GM12878 (cell line): ENCODE results near the gene BIRC7. TPM values are rescaled to one million over a fixed set of nuclear protein-coding genes. Genes with fewer than 3 reads are reported as not detected.

Experiments used
- ATAC-seq: fragments of 200-7000 bp; cut with Tn5 transposase; 3 replicates; pipeline ENCODE4 v1.9.1; 2020; ENCODE audit warnings: mild to moderate bottlenecking, moderate library complexity
- BruUV-seq: library from RNA; stranded (reverse); fragments of 400-500 nt; replicated peaks from 2 replicates; lab custom pipeline; 2021; lab: Mats Ljungman, UMichigan
- CTCF ChIA-PET: fragments of 300-600 bp; sonication (Branson Sonifier 250); formaldehyde crosslinking; extraction: SDS; loops from one replicate; lab custom pipeline; 2021; ENCODE audit warnings: inconsistent platforms; lab: Yijun Ruan, JAX
- POLR2A ChIA-PET: fragments of 350-600 bp; formaldehyde crosslinking; extraction: SDS; loops from one replicate; lab custom pipeline; 2021; ENCODE audit warnings: inconsistent platforms; lab: Charles Lee
- RAD21 ChIA-PET: fragments of 300-600 bp; sonication (Branson Sonifier 250); formaldehyde crosslinking; loops from one replicate; lab custom pipeline; 2023; ENCODE audit warnings: antibody characterized with exemption; ENCODE audit not compliant: unreplicated experiment; lab: Charles Lee
- SMC1A ChIA-PET: fragments of 300-600 bp; sonication (Branson Sonifier 250); formaldehyde crosslinking; loops from one replicate; lab custom pipeline; 2023; ENCODE audit not compliant: unreplicated experiment, uncharacterized antibody; lab: Charles Lee
- DNase-seq: peaks from one replicate; pipeline ENCODE4 v3.0.0-alpha.2; 2011; ENCODE audit warnings: low read depth, low spot score
- FAIRE-seq: peaks from 3 replicates; lab custom pipeline; 2011; peaks lifted over from hg19 to GRCh38; lab: Jason Lieb, UNC
- H2AFZ ChIP-seq: 2 replicates; pipeline ENCODE4 v1.6.0; 2011; ENCODE audit warnings: low read depth, low read length, control low read depth; ENCODE audit not compliant: control insufficient read depth
- H3K27ac ChIP-seq: 2 replicates; pipeline ENCODE4 v1.5.1; 2011; ENCODE audit warnings: control low read depth; ENCODE audit not compliant: control insufficient read depth, insufficient read depth
- H3K27me3 ChIP-seq, 2 experiments: replicated peaks in 1 of 2; 2 replicates each; pipeline versions ENCODE4 v1.6.0 to v1.6.1; 2011; ENCODE audit warnings: low read length in 1 of 2; ENCODE audit not compliant: control insufficient read depth in 2 of 2, insufficient read depth in 2 of 2
- H3K36me3 ChIP-seq, 2 experiments: 2 replicates each; pipeline ENCODE4 v1.5.1; 2011; ENCODE audit warnings: low read length in 1 of 2; ENCODE audit not compliant: control insufficient read depth in 2 of 2, insufficient read depth in 2 of 2
- H3K4me1 ChIP-seq: 2 replicates; pipeline ENCODE4 v1.6.1; 2011; ENCODE audit warnings: mild to moderate bottlenecking, low read length, moderate library complexity, mixed read lengths; ENCODE audit not compliant: control insufficient read depth, insufficient read depth
- H3K4me2 ChIP-seq: 2 replicates; pipeline ENCODE4 v1.6.0; 2011; ENCODE audit warnings: control low read depth; ENCODE audit not compliant: control insufficient read depth, insufficient read depth
- H3K4me3 ChIP-seq: fragments of 200-600 bp; sonication (generic); 2 replicates; pipeline ENCODE4 v1.5.1; 2016
- H3K79me2 ChIP-seq: 2 replicates; pipeline ENCODE4 v1.6.0; 2011; ENCODE audit warnings: low read length; ENCODE audit not compliant: control insufficient read depth, insufficient read depth
- H3K9ac ChIP-seq: 2 replicates; pipeline ENCODE4 v1.8.0; 2011; ENCODE audit warnings: low read length, control low read depth, mixed read lengths; ENCODE audit not compliant: control insufficient read depth, insufficient read depth
- H3K9me3 ChIP-seq: replicated peaks from 3 replicates; pipeline ENCODE4 v1.5.1; 2011; ENCODE audit warnings: mild to moderate bottlenecking, low read length; ENCODE audit not compliant: control insufficient read depth, insufficient read depth
- H4K20me1 ChIP-seq: 2 replicates; pipeline ENCODE4 v1.6.0; 2011; ENCODE audit not compliant: control insufficient read depth, insufficient read depth
- BHLHE40 ChIP-seq, 2 experiments: fragments of 450-650 bp in 1 of 2; IDR thresholded peaks; 2 replicates each; pipeline ENCODE4 v1.6.1; 2011 to 2017; ENCODE audit warnings: low read depth in 2 of 2, borderline replicate concordance in 1 of 2, improper control_type of control experiment in 1 of 2, low read length in 1 of 2, mild to moderate bottlenecking in 1 of 2
- CREB1 ChIP-seq: IDR thresholded peaks from 2 replicates; pipeline ENCODE4 v1.6.1; 2012; ENCODE audit warnings: low read depth, mild to moderate bottlenecking, inconsistent platforms
- CTCF ChIP-seq, 3 experiments: IDR thresholded peaks in 2 of 3; conservative IDR thresholded peaks in 1 of 3; 2 replicates each; pipeline ENCODE4 v1.5.1; 2011; ENCODE audit warnings: low read depth in 3 of 3, low read length in 3 of 3, mild to moderate bottlenecking in 3 of 3, control low read depth in 2 of 3, moderate library complexity in 2 of 3, inconsistent platforms in 1 of 3, mixed read lengths in 1 of 3; ENCODE audit not compliant: control insufficient read depth in 2 of 3, insufficient read depth in 1 of 3; ENCODE audit errors: extremely low read depth in 1 of 3
- GATAD2B ChIP-seq: fragments of 450-650 bp; conservative IDR thresholded peaks from 2 replicates; pipeline ENCODE4 v1.6.1; 2017; ENCODE audit warnings: low read depth, mild to moderate bottlenecking, moderate library complexity
- HCFC1 ChIP-seq: fragments of 150-350 bp; IDR thresholded peaks from 2 replicates; pipeline ENCODE4 v1.6.1; 2014; ENCODE audit warnings: low read length
- KDM1A ChIP-seq: fragments of 200-600 bp; sonication (generic); IDR thresholded peaks from 2 replicates; pipeline ENCODE4 v1.6.1; 2016; ENCODE audit warnings: borderline replicate concordance
- MXI1 ChIP-seq: fragments of 150-350 bp; IDR thresholded peaks from 2 replicates; pipeline ENCODE4 v1.6.1; 2011; ENCODE audit warnings: low read depth, mild to moderate bottlenecking, inconsistent platforms, low read length, improper control_type of control experiment
- NR2F1 ChIP-seq: fragments of 450-650 bp; conservative IDR thresholded peaks from 2 replicates; pipeline ENCODE4 v1.6.1; 2017; ENCODE audit warnings: mild to moderate bottlenecking
- POLR2AphosphoS5 ChIP-seq: IDR thresholded peaks from 2 replicates; pipeline ENCODE4 v1.6.1; 2011; ENCODE audit warnings: mild to moderate bottlenecking, low read length, inconsistent platforms
- POU2F2 ChIP-seq: IDR thresholded peaks from 3 replicates; pipeline ENCODE4 v1.6.1; 2011; ENCODE audit warnings: low read depth, mild to moderate bottlenecking, low read length, borderline replicate concordance
- STAT3 ChIP-seq: IDR thresholded peaks from 2 replicates; pipeline ENCODE4 v1.6.1; 2011; ENCODE audit warnings: low read depth, low read length, improper control_type of control experiment
- TAF1 ChIP-seq: IDR thresholded peaks from 2 replicates; pipeline ENCODE4 v1.6.1; 2011; ENCODE audit warnings: mild to moderate bottlenecking, low read depth, low read length, borderline replicate concordance
- TARDBP ChIP-seq: IDR thresholded peaks from 2 replicates; pipeline ENCODE4 v1.6.1; 2016; ENCODE audit warnings: borderline replicate concordance
- WRNIP1 ChIP-seq: IDR thresholded peaks from 2 replicates; pipeline ENCODE4 v1.6.1; 2011; ENCODE audit warnings: low read depth, low read length, improper control_type of control experiment, borderline replicate concordance
- YY1 ChIP-seq: IDR thresholded peaks from 2 replicates; pipeline ENCODE4 v1.6.1; 2011; ENCODE audit warnings: low read depth, mild to moderate bottlenecking, low read length
- ZBTB11 ChIP-seq: fragments of 450-650 bp; formaldehyde crosslinking; IDR thresholded peaks from 2 replicates; pipeline ENCODE4 v1.5.0; 2022; ENCODE audit warnings: mild to moderate bottlenecking, missing genetic modification characterization
- WGBS: methylation state at CpG from one replicate; pipeline ENCODE4 v1.1.6; 2016; ENCODE audit warnings: low lambda C conversion rate; ENCODE audit not compliant: insufficient replicate concordance, insufficient coverage; ENCODE audit errors: missing lambda C conversion rate; 5-methylcytosine and 5-hydroxymethylcytosine counted together
- in situ Hi-C: fragments of 300-500 bp; cut with MboI; formaldehyde crosslinking; loops from 9 replicates; pipeline ENCODE4 v1.14.3; 2018; ENCODE audit warnings: mixed read lengths
- intact Hi-C: fragments of 100-400 bp; cut with micrococcal nuclease; formaldehyde crosslinking; loops from one replicate; pipeline ENCODE4 v1.14.2; 2022; ENCODE audit not compliant: unreplicated experiment
- polyA plus RNA-seq, 11 experiments: library from polyadenylated mRNA; depleted of rRNA in 4 of 11; unstranded in 6 of 11; stranded (reverse) in 5 of 11; fragments of >200 nt; fragmentation: Nextera tagmentation in 4 of 11; fragmentation: Illumina TruSeq in 1 of 11; extraction: Ambion mirVana in 4 of 11; extraction: Trizol in 1 of 11; gene quantifications; 1 replicate in 1 of 11; 2 replicates in 10 of 11; pipeline versions ENCODE4 v1.2.1 to v1.2.3, GENCODE V29; 2011 to 2016; ENCODE audit warnings: inconsistent platforms in 2 of 11, missing spikeins in 2 of 11, low read depth in 1 of 11
- total RNA-seq, 4 experiments: library from RNA; depleted of rRNA in 3 of 4; stranded (reverse); fragments of >200 nt in 3 of 4; fragmentation: Illumina TruSeq in 1 of 4; extraction: Trizol in 1 of 4; gene quantifications; 2 replicates each; pipeline versions ENCODE4 v1.2.1 to v1.2.3, GENCODE V29; 2013 to 2021

BIRC7 gene
- total and polyA plus RNA-seq, 10 of the 15 experiments (the other 5 are each of a cell fraction or from before 2014, with no cell fraction given): 0.31 TPM; not detected in 9

- DNase-seq (no peak), ATAC-seq (peak; percentile 41), FAIRE-seq (no peak)
- BruUV-seq: TSS peak; percentile 64
- ChIA-PET POLR2A (interaction anchor here (0.6 to 1.2 kb wide), 3 partner anchors 15 to 802 kb away, joined by 3 to 4 read pairs (median 3); no protein-coding TSS in a partner anchor), RAD21 (interaction anchor here (1.1 to 1.8 kb wide), 4 partner anchors 15 to 243 kb away, joined by 3 to 6 read pairs (median 5); no protein-coding TSS in a partner anchor), CTCF (interaction anchor here (0.9 to 2.2 kb wide), 12 partner anchors 8 to 243 kb away, joined by 3 to 12 read pairs (median 5); no protein-coding TSS in a partner anchor), SMC1A (interaction anchor here (1.2 kb wide), 1 partner anchor 8 kb away, joined by 3 read pairs; no protein-coding TSS in a partner anchor)
- in situ Hi-C loops: no loop called here
- H3K36me3 ChIP-seq: peaks cover 6 to 9% of the 10 kb centered on the region in 2 experiments; a peak in 3 of 4 replicates
- peak overlapping the region; percentile 96 for H3K9ac ChIP-seq
- no peaks in the 10 kb centered on the region for H3K27me3 ChIP-seq
- H4K20me1 ChIP-seq: peaks cover 3% of the 10 kb centered on the region; the same call in 1 of the 2 replicates
- peaks cover 15% of the 10 kb centered on the region for H3K4me1 ChIP-seq
- peak overlapping the region; percentile 97 for H3K4me2 ChIP-seq
- intact Hi-C loops: no loop called here
- peaks cover 43% of the 10 kb centered on the region for H3K79me2 ChIP-seq
- WGBS: 2% methylated on average over 48 of the region's 81 CpGs
- peak overlapping the region; percentile 83 for H3K27ac ChIP-seq
- H3K4me3 ChIP-seq: peak overlapping the region; percentile 96
- H2AFZ ChIP-seq: peak overlapping the region; percentile 66
- H3K9me3 ChIP-seq: no peaks in the 10 kb centered on the region
- TF ChIP-seq BHLHE40 (IDR thresholded peaks at IDR 0.05; ENCODE audit: borderline replicate concordance in 1 of 2, low read depth in 2 of 2, low read length in 1 of 2): peak; percentile 51 to 79; a peak in 2 of 4 replicates
- 0 out of 2 replicates have a peak, but pooled peaks have one; percentile 18 for TF ChIP-seq GATAD2B
- 0 out of 2 replicates have a peak, but pooled peaks have one; percentile 26 for TF ChIP-seq NR2F1
- peak; percentile 86 for TF ChIP-seq YY1
- TF ChIP-seq ZBTB11 (CRISPR knock-in tag): no peak
- TF ChIP-seq TARDBP: no peak
- peak; percentile 18; the same call in 1 of the 2 replicates for TF ChIP-seq MXI1
- TF ChIP-seq KDM1A: no peak
- TF ChIP-seq TAF1: no peak
- no peak for TF ChIP-seq POU2F2
- TF ChIP-seq STAT3: no peak
- no peak for TF ChIP-seq WRNIP1
- 0 out of 2 replicates have a peak, but pooled peaks have one; percentile 37 for TF ChIP-seq CREB1
- TF ChIP-seq POLR2AphosphoS5: 0 out of 2 replicates have a peak, but pooled peaks have one; percentile 22
- TF ChIP-seq HCFC1: no peak
- TF ChIP-seq CTCF (IDR thresholded peaks at IDR 0.05 in 2 of 3, conservative IDR thresholded peaks at IDR 0.05 in 1 of 3; ENCODE audit: control insufficient read depth in 2 of 3, extremely low read depth in 1 of 3, insufficient read depth in 1 of 3, low read depth in 3 of 3, low read length in 3 of 3): peak; percentile 44 to 66 (median 49)
Observed at GRCh38 chr20:63215101-63216040, 20.3 kb upstream of the BIRC7 start.
